T-helper 17 cell (primary cell): ENCODE data around the gene DRC3. TPM values are rescaled to one million over a fixed set of nuclear protein-coding genes. Genes with fewer than 3 reads are reported as not detected.

Experiments used
- ATAC-seq: fragments of 150-1000 bp; cut with Tn5 transposase; 2 replicates; pipeline ENCODE4 v1.10.0; 2021; ENCODE audit warnings: mild to moderate bottlenecking, moderate library complexity
- DNase-seq, 3 donors: peaks; one replicate each; pipeline versions ENCODE4 v3.0.0 to v3.0.0-alpha.2; 2020 to 2021
- H3K9me3 ChIP-seq: one replicate; pipeline ENCODE4 v1.7.0; 2013; ENCODE audit warnings: low read length, mild to moderate bottlenecking; ENCODE audit not compliant: control insufficient read depth, poor library complexity, severe bottlenecking
- H3K27ac Mint-ChIP-seq: one replicate; pipeline ENCODE4 v1.8.0; 2022; ENCODE audit warnings: mild to moderate bottlenecking, moderate library complexity, mixed read lengths
- H3K27me3 Mint-ChIP-seq: one replicate; pipeline ENCODE4 v1.8.0; 2022; ENCODE audit warnings: mixed read lengths
- H3K36me3 Mint-ChIP-seq: one replicate; pipeline ENCODE4 v1.8.0; 2022; ENCODE audit warnings: low read depth, mixed read lengths
- H3K4me1 Mint-ChIP-seq: one replicate; pipeline ENCODE4 v1.8.0; 2022; ENCODE audit warnings: mild to moderate bottlenecking, mixed read lengths
- H3K4me3 Mint-ChIP-seq: one replicate; pipeline ENCODE4 v1.8.0; 2022; ENCODE audit warnings: mild to moderate bottlenecking, moderate library complexity, mixed read lengths
- total RNA-seq, 4 donors: library from RNA in 2 of 4; stranded (reverse) in 2 of 4; gene quantifications; one replicate each; pipeline ENCODE4 v1.2.3 and lab custom pipeline; 2022 to 2026

DRC3 gene, protein sequence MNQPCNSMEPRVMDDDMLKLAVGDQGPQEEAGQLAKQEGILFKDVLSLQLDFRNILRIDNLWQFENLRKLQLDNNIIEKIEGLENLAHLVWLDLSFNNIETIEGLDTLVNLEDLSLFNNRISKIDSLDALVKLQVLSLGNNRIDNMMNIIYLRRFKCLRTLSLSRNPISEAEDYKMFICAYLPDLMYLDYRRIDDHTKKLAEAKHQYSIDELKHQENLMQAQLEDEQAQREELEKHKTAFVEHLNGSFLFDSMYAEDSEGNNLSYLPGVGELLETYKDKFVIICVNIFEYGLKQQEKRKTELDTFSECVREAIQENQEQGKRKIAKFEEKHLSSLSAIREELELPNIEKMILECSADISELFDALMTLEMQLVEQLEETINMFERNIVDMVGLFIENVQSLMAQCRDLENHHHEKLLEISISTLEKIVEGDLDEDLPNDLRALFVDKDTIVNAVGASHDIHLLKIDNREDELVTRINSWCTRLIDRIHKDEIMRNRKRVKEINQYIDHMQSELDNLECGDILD
- total RNA-seq (not detected), total RNA-seq (lab: John Stamatoyannopoulos, UW) (0.15 to 0.58 reads per million in 2 donors)

DNA sequence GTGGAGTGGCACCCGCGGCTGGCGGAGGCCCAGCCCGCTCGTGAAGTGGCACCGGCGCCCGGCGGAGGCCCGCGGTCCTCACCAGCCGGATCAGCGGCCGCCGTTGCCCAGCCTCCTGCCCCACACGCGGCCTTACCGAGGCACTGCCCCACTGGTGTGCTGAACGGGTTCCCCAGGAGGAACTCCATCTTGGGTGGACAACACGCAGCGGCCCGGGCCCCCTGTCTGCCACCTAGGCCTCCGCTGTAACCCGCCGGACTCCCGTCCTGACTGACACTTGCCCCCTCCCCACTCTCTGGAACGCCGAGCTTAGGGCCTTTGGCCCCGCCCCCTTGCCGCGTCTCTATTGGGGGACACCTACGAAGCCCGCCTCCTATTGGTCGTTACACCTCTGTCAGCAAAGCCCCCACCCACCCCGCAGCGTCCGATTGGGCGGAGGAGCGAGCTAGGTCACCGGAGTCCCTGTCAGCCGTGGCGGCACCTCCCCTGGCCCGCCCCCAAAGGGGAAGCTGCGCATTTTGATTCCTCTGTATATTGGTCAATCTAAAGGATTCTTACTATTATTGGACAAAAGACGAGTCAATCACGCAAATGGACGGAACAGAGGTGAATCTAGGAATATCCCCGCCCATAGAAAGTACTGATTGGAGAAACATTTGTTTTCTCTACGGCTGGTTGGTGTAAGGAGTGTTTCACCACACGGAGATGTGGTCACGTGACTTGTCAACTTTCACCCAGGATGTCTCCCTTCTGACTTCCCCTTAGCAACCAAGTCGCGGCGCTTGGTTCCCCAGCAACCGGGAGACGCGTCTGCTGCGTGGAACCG is at the start of gene DRC3, which contains the start of gene TOM1L2:
TSS of gene DRC3 (plus strand) at position 737 of the 826 bp plus-strand sequence. CDS start 4,737 bp downstream, outside the sequence.
TSS of gene TOM1L2 (minus strand) at position 275 of the 826 bp plus-strand sequence. CDS start at position 188, 87 bp downstream.
- peak; percentile 90 for ATAC-seq
- Mint-ChIP-seq H3K4me1 (peaks cover 47% of the 10 kb centered on the region), H3K27me3 (no peaks in the 10 kb centered on the region), H3K4me3 (peak within 1 kb of the TSS; percentile 98), H3K27ac (peak within 1 kb of the TSS; percentile 91), H3K36me3 (no peaks in the 10 kb centered on the region)
- H3K9me3 ChIP-seq = no peaks in the 10 kb centered on the region
- peak; percentile 99 to 100 (median 99) for DNase-seq

DNA sequence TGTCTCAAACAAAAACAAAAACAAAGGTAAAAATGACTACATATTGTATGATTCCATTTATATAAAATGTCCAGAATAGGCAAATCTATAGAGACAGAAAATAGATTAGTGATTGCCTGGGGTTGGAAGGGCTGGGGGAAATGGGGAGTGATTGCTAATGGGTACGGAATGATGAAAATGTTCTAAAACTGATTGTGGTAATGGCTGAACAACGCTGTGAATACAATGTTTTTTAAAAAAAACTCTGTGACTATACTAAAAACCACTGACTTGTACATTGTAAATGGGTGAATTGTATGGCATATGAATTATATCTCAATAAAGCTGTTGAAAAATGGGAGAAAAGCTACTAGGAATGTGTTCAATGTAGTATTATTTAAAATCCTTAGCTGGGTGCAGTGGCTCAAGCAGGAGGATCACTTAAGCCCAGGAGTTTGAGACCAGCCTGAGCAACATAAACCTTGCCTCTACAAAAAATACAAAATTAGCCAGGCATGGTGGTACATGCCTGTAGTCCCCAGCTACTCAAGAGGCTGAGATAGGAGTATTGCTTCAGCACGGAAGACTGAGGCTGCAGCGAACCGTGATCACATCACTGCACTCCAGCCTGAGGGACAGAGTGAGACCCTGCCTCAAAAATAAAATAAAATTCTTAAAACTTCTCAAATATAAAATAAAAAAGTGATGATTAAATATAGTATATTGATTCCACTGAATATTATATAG is 48.4 kb upstream of the DRC3 start:
- no peaks in the 10 kb centered on the region for H3K9me3 ChIP-seq
- Mint-ChIP-seq H3K27ac (no peak overlapping the region), H3K4me1 (peaks cover 17% of the 10 kb centered on the region), H3K36me3 (no peaks in the 10 kb centered on the region), H3K27me3 (no peaks in the 10 kb centered on the region), H3K4me3 (no peak overlapping the region)
- DNase-seq = no peak
- ATAC-seq = no peak

DNA sequence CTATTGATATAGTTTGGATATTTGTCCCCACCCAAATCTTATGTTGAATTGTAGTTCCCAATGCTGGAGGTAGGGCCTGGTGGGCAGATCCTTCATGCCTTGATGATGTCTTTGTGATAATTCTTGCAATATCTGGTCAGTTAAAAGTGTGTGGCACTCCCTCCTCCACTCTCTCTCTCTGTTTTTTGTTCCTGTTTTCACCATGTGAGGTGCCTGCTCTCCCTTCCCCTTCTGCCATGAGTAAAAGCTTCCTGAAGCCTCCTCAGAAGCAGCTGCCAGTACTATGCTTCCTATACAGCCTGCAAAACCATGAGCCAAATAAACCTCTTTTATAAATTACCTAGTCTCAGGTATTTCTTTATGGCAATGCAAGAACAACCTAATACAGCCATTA is 47.8 kb upstream of the DRC3 start:
- DNase-seq (no peak), ATAC-seq (no peak)
- Mint-ChIP-seq H3K4me1 (peaks cover 19% of the 10 kb centered on the region), H3K36me3 (no peaks in the 10 kb centered on the region), H3K4me3 (no peak overlapping the region), H3K27ac (peak overlapping the region; percentile 9), H3K27me3 (no peaks in the 10 kb centered on the region)
- no peaks in the 10 kb centered on the region for H3K9me3 ChIP-seq

DNA sequence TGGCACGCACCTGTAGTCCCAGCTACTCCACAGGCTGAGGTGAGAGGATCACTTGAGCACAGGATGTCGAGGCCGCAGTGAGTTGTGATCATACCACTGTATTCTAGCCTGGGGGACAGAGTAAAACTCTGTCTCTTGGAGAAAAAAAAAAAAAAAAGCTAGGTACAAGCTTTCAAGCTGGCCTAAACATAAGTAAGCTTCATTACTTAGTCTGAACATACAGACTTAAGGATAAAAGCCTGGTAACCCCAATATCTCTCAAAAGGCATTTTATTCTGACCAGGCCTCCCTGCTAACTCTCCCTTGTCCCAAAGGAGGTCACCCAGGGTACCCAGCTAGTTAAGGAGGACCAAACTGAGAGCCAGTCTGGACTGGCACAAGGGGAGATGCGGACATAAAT is 46.6 kb upstream of the DRC3 start:
- Mint-ChIP-seq H3K27me3 (no peaks in the 10 kb centered on the region), H3K4me3 (no peak overlapping the region), H3K4me1 (peaks cover 23% of the 10 kb centered on the region), H3K27ac (no peak overlapping the region), H3K36me3 (peaks cover 2% of the 10 kb centered on the region)
- no peak for DNase-seq
- H3K9me3 ChIP-seq = no peaks in the 10 kb centered on the region
- ATAC-seq = no peak

DNA sequence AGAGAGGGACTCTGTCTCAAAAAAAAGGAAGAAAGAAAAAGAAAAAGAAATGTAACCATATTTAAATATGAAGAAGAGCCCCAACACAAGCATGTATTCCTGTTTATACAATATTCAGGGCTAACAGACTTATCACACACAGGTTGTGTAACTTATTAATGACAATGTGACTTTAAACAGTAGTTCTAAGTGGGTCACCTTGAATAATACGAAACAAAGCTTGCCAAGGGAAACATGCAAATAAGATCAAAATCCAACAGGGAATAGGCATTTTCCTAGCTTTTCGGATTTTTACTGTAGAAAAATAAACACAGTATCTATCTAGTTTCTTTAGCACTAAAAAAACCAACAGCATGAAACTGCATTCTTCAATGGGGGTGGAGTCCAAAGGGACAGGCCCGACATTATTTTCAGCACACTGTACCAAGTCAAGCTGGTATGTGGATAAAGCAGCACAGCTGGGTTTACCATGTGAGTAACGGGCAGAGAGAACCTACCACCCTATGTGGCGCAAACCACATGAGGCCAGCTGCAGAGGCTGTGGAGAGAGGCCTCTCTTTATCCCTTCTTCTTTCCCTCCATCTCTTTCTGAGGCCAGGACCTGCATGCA is 45.7 kb upstream of the DRC3 start:
- no peaks in the 10 kb centered on the region for H3K9me3 ChIP-seq
- no peak for DNase-seq
- H3K4me1 Mint-ChIP-seq = peaks cover 23% of the 10 kb centered on the region
- no peak overlapping the region for H3K4me3 Mint-ChIP-seq
- no peaks in the 10 kb centered on the region for H3K27me3 Mint-ChIP-seq
- H3K36me3 Mint-ChIP-seq = peaks cover 4% of the 10 kb centered on the region
- no peak overlapping the region for H3K27ac Mint-ChIP-seq
- ATAC-seq = no peak

DNA sequence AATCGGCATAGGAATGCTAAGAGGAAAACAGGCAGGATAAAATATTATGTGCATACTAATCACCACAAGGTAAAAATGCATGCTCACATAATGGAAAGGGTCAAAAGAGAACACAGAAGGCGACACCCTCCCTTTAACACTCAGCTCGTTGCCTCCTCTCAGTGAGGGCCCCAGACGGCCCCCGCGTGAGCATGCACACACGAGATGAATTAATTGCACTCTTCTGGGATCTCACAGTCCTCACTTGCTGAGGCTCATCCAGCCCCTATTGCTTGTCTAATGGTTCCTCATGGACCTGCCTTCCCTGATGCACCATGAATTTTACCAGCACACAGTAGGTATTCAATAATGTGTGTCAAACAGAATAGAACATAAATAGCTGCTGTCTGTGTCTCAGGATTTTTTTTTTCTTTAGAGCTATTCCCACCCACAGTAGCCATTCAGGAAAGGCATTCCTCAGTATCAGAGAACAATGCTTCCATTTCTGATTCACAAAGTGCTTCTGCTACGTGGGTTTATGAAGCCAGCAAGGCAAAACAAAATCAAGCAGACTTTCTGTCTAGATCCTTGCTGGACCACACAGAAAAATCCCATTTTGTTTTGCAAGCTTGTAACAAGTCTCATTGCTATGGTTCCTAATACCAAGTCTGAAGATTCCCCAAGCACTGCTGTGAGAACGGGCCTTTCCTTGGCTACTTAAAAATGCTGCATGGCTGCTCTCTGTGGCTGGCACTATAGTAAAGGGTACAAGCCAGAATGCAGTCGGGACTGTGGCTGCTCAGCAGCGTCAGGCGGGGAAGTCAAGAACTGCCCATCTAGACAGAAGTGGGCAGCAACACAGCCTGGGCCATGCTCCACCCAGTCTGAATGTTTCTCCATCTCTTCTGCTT is 44.0 kb upstream of the DRC3 start:
- Mint-ChIP-seq H3K4me1 (peaks cover 20% of the 10 kb centered on the region), H3K27me3 (no peaks in the 10 kb centered on the region), H3K27ac (peak overlapping the region; percentile 85), H3K4me3 (no peak overlapping the region), H3K36me3 (peaks cover 4% of the 10 kb centered on the region)
- ATAC-seq (no peak), DNase-seq (no peak)
- no peaks in the 10 kb centered on the region for H3K9me3 ChIP-seq

DNA sequence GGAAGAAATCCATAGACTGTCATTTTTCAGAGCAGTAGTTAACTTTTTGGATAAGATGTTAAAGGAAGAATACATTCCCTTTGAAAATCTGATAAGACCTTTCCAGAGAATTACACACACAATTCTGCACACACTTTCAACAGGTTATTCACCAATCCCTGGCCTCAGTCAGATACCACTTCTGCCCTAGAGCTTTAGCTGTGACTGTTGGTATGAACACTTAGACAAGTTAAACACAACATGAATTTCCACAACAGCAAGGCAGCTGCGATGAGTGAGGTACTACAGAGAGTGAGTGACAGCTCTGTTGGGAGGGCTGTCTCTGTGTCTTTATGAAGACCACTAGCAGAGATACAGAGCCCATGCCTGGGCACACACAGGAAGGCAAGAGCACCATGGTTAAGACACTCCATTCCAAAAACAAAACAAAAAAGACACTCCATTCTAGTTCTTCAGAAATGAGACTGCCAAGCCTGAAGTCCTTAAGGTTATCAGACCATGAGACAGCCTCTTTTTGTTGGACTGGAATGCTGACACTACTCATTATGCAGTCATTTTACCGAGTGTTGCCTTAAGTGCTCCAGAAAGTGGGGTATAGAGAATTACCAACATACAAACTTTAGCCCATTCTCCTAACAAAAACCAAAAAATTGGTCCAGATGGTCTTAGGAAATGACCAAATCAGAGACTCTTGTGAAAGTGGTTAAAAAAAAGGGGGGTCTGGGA is 42.8 kb upstream of the DRC3 start:
- Mint-ChIP-seq H3K27ac (peak overlapping the region; percentile 85), H3K36me3 (peaks cover 4% of the 10 kb centered on the region), H3K4me1 (peaks cover 21% of the 10 kb centered on the region), H3K4me3 (no peak overlapping the region), H3K27me3 (no peaks in the 10 kb centered on the region)
- ATAC-seq = no peak
- no peaks in the 10 kb centered on the region for H3K9me3 ChIP-seq
- no peak for DNase-seq

DNA sequence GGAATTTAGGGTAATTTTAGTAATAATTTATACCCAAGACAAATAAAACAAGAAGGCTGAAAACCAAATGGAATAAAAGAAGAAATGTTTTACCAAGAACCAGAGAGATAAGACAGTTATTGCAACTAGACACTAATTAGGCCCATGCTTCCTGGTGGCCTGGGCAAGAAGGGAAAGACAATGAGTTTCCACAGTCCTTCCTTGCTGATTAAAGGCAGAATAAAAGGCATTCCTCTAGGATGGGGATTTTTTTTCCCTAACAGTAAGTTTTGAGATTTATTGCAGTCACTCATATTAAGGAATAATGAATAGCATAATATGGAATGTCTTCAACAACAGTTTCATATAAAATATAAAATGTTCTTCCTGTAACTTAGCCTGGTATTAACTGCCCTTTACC is 42.0 kb upstream of the DRC3 start:
- DNase-seq (no peak), ATAC-seq (no peak)
- H3K4me1 Mint-ChIP-seq = peaks cover 26% of the 10 kb centered on the region
- H3K27me3 Mint-ChIP-seq = no peaks in the 10 kb centered on the region
- peak overlapping the region; percentile 85 for H3K27ac Mint-ChIP-seq
- no peaks in the 10 kb centered on the region for H3K9me3 ChIP-seq
- H3K36me3 Mint-ChIP-seq = peaks cover 4% of the 10 kb centered on the region
- H3K4me3 Mint-ChIP-seq = no peak overlapping the region

DNA sequence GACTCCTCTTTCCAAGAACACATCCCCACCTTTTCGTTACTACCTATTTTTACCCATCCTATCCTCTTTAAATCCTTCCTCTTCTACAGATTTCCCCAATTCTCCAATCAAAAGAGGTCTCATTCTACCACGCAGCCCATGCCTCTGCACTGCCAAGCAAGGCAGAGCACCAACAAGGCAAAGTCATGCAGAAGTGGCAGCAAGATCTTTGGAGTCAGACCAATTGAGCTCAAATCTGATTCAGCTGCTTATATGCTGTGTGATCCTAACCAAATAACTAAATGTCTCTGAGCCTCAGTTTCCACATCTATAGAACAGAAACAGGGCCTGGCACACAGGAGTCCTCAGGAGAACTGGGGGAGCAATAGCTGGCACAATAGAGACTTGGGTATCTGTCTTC is 41.5 kb upstream of the DRC3 start:
- no peak for DNase-seq

DNA sequence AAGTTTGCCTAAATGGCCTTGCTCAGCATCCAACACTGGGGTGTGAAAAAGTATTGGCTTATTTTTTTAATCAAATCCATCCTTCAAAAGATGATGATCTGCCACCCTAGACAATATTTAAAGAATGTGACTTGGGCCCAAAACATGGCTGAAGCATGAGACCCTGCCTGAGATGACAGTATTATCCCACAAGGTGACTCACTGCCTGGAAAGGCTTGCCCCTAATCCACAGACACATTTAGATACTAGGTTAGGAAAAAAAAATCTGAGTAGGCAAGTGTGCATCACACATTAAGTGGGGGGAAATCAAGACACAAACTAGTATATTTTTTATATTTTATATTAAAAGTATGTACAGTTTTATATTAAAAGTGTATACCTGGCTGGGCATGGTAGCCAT is 38.9 kb upstream of the DRC3 start:
- H3K4me1 Mint-ChIP-seq = peaks cover 34% of the 10 kb centered on the region
- H3K36me3 Mint-ChIP-seq = peaks cover 4% of the 10 kb centered on the region
- H3K9me3 ChIP-seq = no peaks in the 10 kb centered on the region
- no peak for DNase-seq
- no peak overlapping the region for H3K4me3 Mint-ChIP-seq
- no peaks in the 10 kb centered on the region for H3K27me3 Mint-ChIP-seq
- ATAC-seq = no peak
- H3K27ac Mint-ChIP-seq = no peak overlapping the region

More for the DNA sequence above, 41.5 kb upstream of the DRC3 start:
- H3K4me3 Mint-ChIP-seq = no peak overlapping the region
- H3K9me3 ChIP-seq = no peaks in the 10 kb centered on the region
- ATAC-seq = no peak
- H3K36me3 Mint-ChIP-seq = peaks cover 4% of the 10 kb centered on the region
- H3K27me3 Mint-ChIP-seq = no peaks in the 10 kb centered on the region
- H3K4me1 Mint-ChIP-seq = peaks cover 30% of the 10 kb centered on the region
- H3K27ac Mint-ChIP-seq = peak overlapping the region; percentile 85

DNA sequence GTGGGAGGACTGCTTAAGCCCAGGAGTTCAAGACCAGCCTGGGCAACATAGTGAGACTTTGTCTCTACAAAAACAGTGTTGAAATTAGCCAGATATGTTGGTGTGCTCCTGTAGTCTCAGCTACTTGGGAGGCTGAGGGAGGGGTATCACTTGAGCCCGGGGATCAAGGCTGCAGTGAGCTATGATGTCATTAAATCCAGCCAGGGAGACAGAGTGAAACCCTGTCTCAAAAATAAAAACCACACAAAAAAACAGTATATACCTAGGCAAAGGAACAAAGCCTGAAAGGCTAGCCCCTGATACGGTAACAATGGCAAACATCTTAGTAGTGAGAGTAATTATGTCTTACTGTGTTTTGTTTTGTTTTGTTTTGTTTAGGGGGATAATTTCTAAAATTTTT is 38.4 kb upstream of the DRC3 start:
- Mint-ChIP-seq H3K4me1 (peaks cover 34% of the 10 kb centered on the region), H3K4me3 (no peak overlapping the region), H3K27ac (no peak overlapping the region), H3K36me3 (peaks cover 4% of the 10 kb centered on the region), H3K27me3 (no peaks in the 10 kb centered on the region)
- no peaks in the 10 kb centered on the region for H3K9me3 ChIP-seq
- ATAC-seq (no peak), DNase-seq (no peak)
